Measurements from ENCODE around the gene TMEM18.

Gene TMEM18

DNA sequence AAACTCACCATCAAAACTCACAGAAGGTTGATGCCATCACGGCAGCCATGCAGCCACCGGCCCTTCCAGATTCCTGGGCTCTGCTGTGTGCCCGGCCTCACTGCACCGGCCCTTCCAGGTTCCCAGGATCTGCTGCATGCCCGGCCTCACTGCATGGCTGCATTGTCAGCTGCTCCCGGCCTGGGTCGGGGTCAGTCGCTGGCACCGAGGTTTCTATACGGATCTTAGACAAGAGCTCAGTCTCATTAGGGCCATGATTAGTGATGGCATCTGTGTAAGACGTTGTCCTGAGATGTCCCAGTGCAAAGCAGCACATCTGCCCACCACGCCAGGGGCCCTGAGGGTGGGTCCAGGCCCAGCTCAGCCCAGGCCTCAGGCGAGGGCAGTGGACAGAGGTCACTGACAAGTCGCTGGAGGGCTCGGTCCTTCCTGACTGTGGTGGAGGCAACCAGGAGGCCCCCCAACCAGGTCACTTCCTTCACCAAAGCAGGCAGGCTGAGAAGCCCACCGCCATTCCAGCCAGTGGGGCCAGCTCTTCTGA, 29.4 kb downstream of the TMEM18 start:
- DNase-seq: no peak
- Histone ChIP-seq H3K4ac (ENCODE audit: low read depth in 1 of 2, low read length in 2 of 2) (no peak overlapping the region), H4K91ac (ENCODE audit: low read length) (no peak overlapping the region), H3K23ac (ENCODE audit: low read length in 2 of 2) (no peak overlapping the region), H2BK5ac (ENCODE audit: low read depth, low read length, poor library complexity, severe bottlenecking) (no peak overlapping the region), H3K27me3 (ENCODE audit: control insufficient read depth in 1 of 2, insufficient read depth in 1 of 2, low read length in 2 of 2) (peaks cover 8 to 34% of the 10 kb centered on the region in 2 experiments), H3K4me2 (ENCODE audit: low read length, poor library complexity, severe bottlenecking) (no peak overlapping the region), H4K8ac (ENCODE audit: low read length) (no peak overlapping the region), H3K27ac (ENCODE audit: low read length, poor library complexity, severe bottlenecking) (no peak overlapping the region), H3K4me1 (ENCODE audit: control insufficient read depth, insufficient read depth, low read depth, low read length) (peaks cover 17% of the 10 kb centered on the region), H2BK120ac (ENCODE audit: low read depth, low read length) (no peak overlapping the region), H2AK5ac (ENCODE audit: low read length, severe bottlenecking) (no peak overlapping the region), H3K79me1 (replicated peaks; ENCODE audit: low read length, poor library complexity, severe bottlenecking) (no peaks in the 10 kb centered on the region), H3K4me3 (ENCODE audit: insufficient read depth in 1 of 2, low read depth in 1 of 2, low read length in 2 of 2) (no peak overlapping the region), H3K9me3 (ENCODE audit: control insufficient read depth, low read length) (no peaks in the 10 kb centered on the region), H3K9ac (ENCODE audit: low read length) (no peak overlapping the region), H2BK15ac (ENCODE audit: low read depth, poor library complexity, severe bottlenecking) (no peak overlapping the region), H2BK12ac (ENCODE audit: low read length in 2 of 2) (no peak overlapping the region), H2AFZ (ENCODE audit: low read depth, low read length) (no peak overlapping the region), H3K14ac (ENCODE audit: low read length in 2 of 2) (no peak overlapping the region), H3K18ac (ENCODE audit: low read depth in 1 of 2, low read length in 2 of 2) (no peak overlapping the region), H3K36me3 (ENCODE audit: control insufficient read depth in 1 of 2, insufficient read depth in 2 of 2, low read depth in 1 of 2, low read length in 2 of 2) (no peaks in the 10 kb centered on the region)
- 83% methylated on average over 16 of the region's 16 CpGs for WGBS

DNA sequence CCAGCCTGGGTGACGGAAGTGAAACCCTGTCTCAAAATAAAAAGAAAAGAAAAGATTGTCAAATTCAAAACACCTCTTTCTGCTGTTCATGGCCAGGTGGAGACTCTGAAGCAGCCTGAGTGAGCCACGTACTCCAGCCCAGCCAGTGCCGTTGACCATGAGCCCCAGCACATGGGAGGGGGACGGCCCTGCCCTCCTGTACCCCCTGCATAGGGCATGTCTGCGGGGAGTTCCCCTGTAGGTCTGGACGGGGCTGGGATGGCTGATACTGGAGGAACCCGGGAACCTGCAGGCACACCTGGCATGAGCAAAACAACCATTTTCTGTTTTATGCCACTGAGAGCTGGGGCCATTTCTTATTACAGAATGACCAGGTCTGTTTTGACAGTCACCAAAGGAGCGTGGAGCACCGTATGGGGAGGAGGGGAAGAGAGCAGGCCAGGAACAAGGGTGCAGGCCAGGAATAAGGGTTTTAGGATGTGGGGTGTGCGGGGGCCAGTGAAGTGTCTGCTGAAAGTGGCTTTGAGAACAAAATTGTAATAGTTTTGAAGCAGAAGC, 30.1 kb downstream of the TMEM18 start:
- Histone ChIP-seq H3K4me2 (ENCODE audit: low read length, poor library complexity, severe bottlenecking) (no peak overlapping the region), H2BK12ac (ENCODE audit: low read length in 2 of 2) (no peak overlapping the region), H3K18ac (ENCODE audit: low read depth in 1 of 2, low read length in 2 of 2) (no peak overlapping the region), H3K36me3 (ENCODE audit: control insufficient read depth in 1 of 2, insufficient read depth in 2 of 2, low read depth in 1 of 2, low read length in 2 of 2) (no peaks in the 10 kb centered on the region), H3K4me1 (ENCODE audit: control insufficient read depth, insufficient read depth, low read depth, low read length) (peaks cover 17% of the 10 kb centered on the region), H3K9me3 (ENCODE audit: control insufficient read depth, low read length) (no peaks in the 10 kb centered on the region), H3K79me1 (replicated peaks; ENCODE audit: low read length, poor library complexity, severe bottlenecking) (no peaks in the 10 kb centered on the region), H2BK120ac (ENCODE audit: low read depth, low read length) (no peak overlapping the region), H3K9ac (ENCODE audit: low read length) (no peak overlapping the region), H3K27ac (ENCODE audit: low read length, poor library complexity, severe bottlenecking) (no peak overlapping the region), H3K27me3 (ENCODE audit: control insufficient read depth in 1 of 2, insufficient read depth in 1 of 2, low read length in 2 of 2) (peaks cover 8 to 38% of the 10 kb centered on the region in 2 experiments), H2BK5ac (ENCODE audit: low read depth, low read length, poor library complexity, severe bottlenecking) (no peak overlapping the region), H4K91ac (ENCODE audit: low read length) (no peak overlapping the region), H3K4ac (ENCODE audit: low read depth in 1 of 2, low read length in 2 of 2) (no peak overlapping the region), H4K8ac (ENCODE audit: low read length) (no peak overlapping the region), H3K23ac (ENCODE audit: low read length in 2 of 2) (no peak overlapping the region), H3K4me3 (ENCODE audit: insufficient read depth in 1 of 2, low read depth in 1 of 2, low read length in 2 of 2) (no peak overlapping the region), H2BK15ac (ENCODE audit: low read depth, poor library complexity, severe bottlenecking) (no peak overlapping the region), H2AFZ (ENCODE audit: low read depth, low read length) (no peak overlapping the region), H2AK5ac (ENCODE audit: low read length, severe bottlenecking) (no peak overlapping the region), H3K14ac (ENCODE audit: low read length in 2 of 2) (no peak overlapping the region)
- 79% methylated on average over 10 of the region's 10 CpGs for WGBS
- DNase-seq: no peak

DNA sequence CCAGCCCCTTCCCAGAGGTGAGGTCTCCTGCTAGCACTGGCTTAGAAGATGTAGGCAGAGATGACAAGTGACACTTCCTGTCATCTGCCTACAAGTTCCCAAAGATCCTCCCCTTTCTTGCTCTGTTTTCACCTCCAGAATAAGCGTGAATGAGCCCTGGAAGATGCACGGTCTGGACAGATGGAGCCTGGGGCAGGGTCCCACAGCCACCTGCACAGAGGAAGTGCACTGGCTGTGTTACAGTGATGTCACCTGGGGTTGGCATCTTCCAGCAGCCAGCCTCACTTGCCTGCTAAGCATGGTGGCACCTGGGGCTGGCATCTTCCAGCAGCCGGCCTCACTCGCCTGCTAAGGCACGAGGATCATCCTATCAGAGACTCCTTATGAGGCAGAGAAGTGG, 32.3 kb downstream of the TMEM18 start:
- no peaks in the 10 kb centered on the region for H3K36me3 ChIP-seq (ENCODE audit: control insufficient read depth in 1 of 2, insufficient read depth in 2 of 2, low read depth in 1 of 2, low read length in 2 of 2)
- no peak overlapping the region for H2BK15ac ChIP-seq (ENCODE audit: low read depth, poor library complexity, severe bottlenecking)
- no peak overlapping the region for H3K4ac ChIP-seq (ENCODE audit: low read depth in 1 of 2, low read length in 2 of 2)
- no peak overlapping the region for H3K18ac ChIP-seq (ENCODE audit: low read depth in 1 of 2, low read length in 2 of 2)
- H2AK5ac ChIP-seq (ENCODE audit: low read length, severe bottlenecking): no peak overlapping the region
- H3K14ac ChIP-seq (ENCODE audit: low read length in 2 of 2): no peak overlapping the region
- no peak overlapping the region for H2BK120ac ChIP-seq (ENCODE audit: low read depth, low read length)
- H3K79me1 ChIP-seq (replicated peaks; ENCODE audit: low read length, poor library complexity, severe bottlenecking): no peaks in the 10 kb centered on the region
- H4K8ac ChIP-seq (ENCODE audit: low read length): no peak overlapping the region
- DNase-seq: no peak
- no peak overlapping the region for H3K9ac ChIP-seq (ENCODE audit: low read length)
- H3K9me3 ChIP-seq (ENCODE audit: control insufficient read depth, low read length): no peaks in the 10 kb centered on the region
- no peak overlapping the region for H4K91ac ChIP-seq (ENCODE audit: low read length)
- H3K27me3 ChIP-seq (ENCODE audit: control insufficient read depth in 1 of 2, insufficient read depth in 1 of 2, low read length in 2 of 2): peaks cover 8 to 41% of the 10 kb centered on the region in 2 experiments
- no peak overlapping the region for H3K4me3 ChIP-seq (ENCODE audit: insufficient read depth in 1 of 2, low read depth in 1 of 2, low read length in 2 of 2)
- no peak overlapping the region for H2AFZ ChIP-seq (ENCODE audit: low read depth, low read length)
- H2BK12ac ChIP-seq (ENCODE audit: low read length in 2 of 2): no peak overlapping the region
- H3K4me2 ChIP-seq (ENCODE audit: low read length, poor library complexity, severe bottlenecking): no peak overlapping the region
- no peak overlapping the region for H3K23ac ChIP-seq (ENCODE audit: low read length in 2 of 2)
- WGBS: 65% methylated on average over 5 of the region's 5 CpGs
- peaks cover 8% of the 10 kb centered on the region for H3K4me1 ChIP-seq (ENCODE audit: control insufficient read depth, insufficient read depth, low read depth, low read length)
- H3K27ac ChIP-seq (ENCODE audit: low read length, poor library complexity, severe bottlenecking): no peak overlapping the region
- no peak overlapping the region for H2BK5ac ChIP-seq (ENCODE audit: low read depth, low read length, poor library complexity, severe bottlenecking)

DNA sequence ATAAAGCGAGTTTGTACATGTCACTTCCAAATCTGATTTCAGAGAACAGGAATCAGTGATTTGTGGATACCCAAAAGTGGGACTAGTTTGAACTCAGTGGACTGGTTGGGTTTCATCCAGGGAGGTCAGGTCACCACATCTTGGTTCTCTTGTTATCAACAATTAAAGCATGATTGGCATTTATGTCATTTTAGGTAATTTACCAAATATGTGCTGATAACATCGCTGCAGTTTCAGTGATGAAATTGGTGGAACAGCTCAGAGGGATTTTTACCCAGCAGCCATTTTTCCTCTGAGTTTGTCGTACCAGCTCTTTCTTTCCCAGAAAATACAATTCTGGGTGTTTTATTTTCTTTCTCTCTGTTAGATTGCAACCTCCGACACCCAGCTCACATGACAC, 33.4 kb downstream of the TMEM18 start:
- no peak overlapping the region for H3K18ac ChIP-seq (ENCODE audit: low read depth in 1 of 2, low read length in 2 of 2)
- no peak overlapping the region for H3K14ac ChIP-seq (ENCODE audit: low read length in 2 of 2)
- H3K79me1 ChIP-seq (replicated peaks; ENCODE audit: low read length, poor library complexity, severe bottlenecking): no peaks in the 10 kb centered on the region
- H3K23ac ChIP-seq (ENCODE audit: low read length in 2 of 2): no peak overlapping the region
- WGBS: 87% methylated on average over 4 of the region's 4 CpGs
- H2BK12ac ChIP-seq (ENCODE audit: low read length in 2 of 2): no peak overlapping the region
- no peak for DNase-seq
- H3K27me3 ChIP-seq (ENCODE audit: control insufficient read depth in 1 of 2, insufficient read depth in 1 of 2, low read length in 2 of 2): peaks cover 8 to 30% of the 10 kb centered on the region in 2 experiments
- H4K91ac ChIP-seq (ENCODE audit: low read length): no peak overlapping the region
- H3K4me2 ChIP-seq (ENCODE audit: low read length, poor library complexity, severe bottlenecking): no peak overlapping the region
- H3K9me3 ChIP-seq (ENCODE audit: control insufficient read depth, low read length): no peaks in the 10 kb centered on the region
- H3K9ac ChIP-seq (ENCODE audit: low read length): no peak overlapping the region
- no peak overlapping the region for H2BK15ac ChIP-seq (ENCODE audit: low read depth, poor library complexity, severe bottlenecking)
- H2BK5ac ChIP-seq (ENCODE audit: low read depth, low read length, poor library complexity, severe bottlenecking): no peak overlapping the region
- no peak overlapping the region for H2BK120ac ChIP-seq (ENCODE audit: low read depth, low read length)
- H3K4ac ChIP-seq (ENCODE audit: low read depth in 1 of 2, low read length in 2 of 2): no peak overlapping the region
- H2AFZ ChIP-seq (ENCODE audit: low read depth, low read length): no peak overlapping the region
- no peak overlapping the region for H3K4me3 ChIP-seq (ENCODE audit: insufficient read depth in 1 of 2, low read depth in 1 of 2, low read length in 2 of 2)
- H4K8ac ChIP-seq (ENCODE audit: low read length): no peak overlapping the region
- H2AK5ac ChIP-seq (ENCODE audit: low read length, severe bottlenecking): no peak overlapping the region
- H3K27ac ChIP-seq (ENCODE audit: low read length, poor library complexity, severe bottlenecking): no peak overlapping the region
- no peaks in the 10 kb centered on the region for H3K36me3 ChIP-seq (ENCODE audit: control insufficient read depth in 1 of 2, insufficient read depth in 2 of 2, low read depth in 1 of 2, low read length in 2 of 2)
- peaks cover 2% of the 10 kb centered on the region for H3K4me1 ChIP-seq (ENCODE audit: control insufficient read depth, insufficient read depth, low read depth, low read length)

All from mesenchymal stem cell (in vitro differentiated cells and primary cell).